HG02943 (cell line): ENCODE measurements around the gene IFI27L2.
"Not testable (repeated sequence)": the region's sequence is repeated elsewhere in the genome, so short reads cannot be mapped to it uniquely, and the experiment has no call there.

Source experiments
- ATAC-seq: cut with Tn5 transposase; IDR thresholded peaks from one replicate; pipeline ENCODE4 v1.9.1; 2021; ENCODE audit warnings: mild to moderate bottlenecking, low read depth, moderate library complexity; ENCODE audit not compliant: unreplicated experiment

The IFI27L2 gene, protein sequence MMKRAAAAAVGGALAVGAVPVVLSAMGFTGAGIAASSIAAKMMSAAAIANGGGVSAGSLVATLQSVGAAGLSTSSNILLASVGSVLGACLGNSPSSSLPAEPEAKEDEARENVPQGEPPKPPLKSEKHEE

DNA sequence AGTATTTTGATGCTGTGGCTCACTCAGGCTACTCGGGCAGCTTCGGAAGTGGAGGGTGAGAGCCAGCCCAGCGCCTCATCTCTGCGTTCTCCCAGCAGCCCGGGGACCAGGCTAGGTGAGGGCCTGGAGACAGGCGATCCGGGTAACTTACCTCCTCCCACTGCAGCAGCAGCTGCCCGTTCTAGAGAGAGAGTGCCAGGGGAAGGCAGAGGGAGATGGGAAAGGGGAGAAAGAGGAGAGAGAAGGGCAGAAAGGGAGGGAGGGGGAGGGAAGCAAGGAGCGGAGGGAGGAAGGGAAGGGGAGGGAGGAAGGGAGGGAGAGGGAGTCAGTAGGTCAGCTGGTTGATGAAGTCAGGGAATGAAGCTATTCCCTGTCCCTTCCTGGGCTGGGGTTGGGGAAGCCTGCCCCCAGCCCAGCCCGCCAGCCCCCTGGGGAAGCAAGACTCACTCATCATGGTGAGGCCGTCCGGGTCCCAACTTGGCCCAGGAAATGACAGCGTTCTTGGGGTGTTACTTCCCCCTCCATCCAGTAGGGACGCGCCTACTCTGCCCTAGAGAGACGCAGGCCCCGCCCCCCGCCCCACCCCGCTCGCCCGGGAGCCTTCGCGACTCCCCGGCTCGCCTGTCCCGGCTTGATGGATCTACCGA, at the start of gene IFI27L2:
Gene IFI27L2, minus strand, starts transcription at position 494 of the 647 bp plus-strand sequence. Its CDS starts 40 bp downstream, at position 454.
- ATAC-seq: peak; percentile 92

DNA sequence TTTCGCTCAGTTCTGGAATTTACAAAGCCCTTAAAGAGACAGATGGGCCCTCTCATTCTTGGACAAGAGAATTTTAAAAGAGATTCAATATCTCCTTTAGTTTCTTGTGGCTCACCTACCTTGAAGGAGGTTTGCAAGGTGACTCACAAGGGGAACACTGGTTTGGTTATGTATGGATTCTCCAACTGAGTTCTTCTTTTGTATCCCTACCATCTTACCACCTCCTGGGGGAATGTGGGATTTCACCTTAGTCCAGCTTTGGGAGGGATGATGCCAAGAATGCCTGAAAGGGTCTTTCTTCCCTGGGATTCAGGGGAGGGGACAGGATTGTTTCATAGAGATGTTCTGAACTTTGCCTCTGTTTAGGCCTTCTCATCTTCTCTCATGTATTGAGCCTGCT, 48.4 kb upstream of the IFI27L2 start:
- no peak for ATAC-seq

DNA sequence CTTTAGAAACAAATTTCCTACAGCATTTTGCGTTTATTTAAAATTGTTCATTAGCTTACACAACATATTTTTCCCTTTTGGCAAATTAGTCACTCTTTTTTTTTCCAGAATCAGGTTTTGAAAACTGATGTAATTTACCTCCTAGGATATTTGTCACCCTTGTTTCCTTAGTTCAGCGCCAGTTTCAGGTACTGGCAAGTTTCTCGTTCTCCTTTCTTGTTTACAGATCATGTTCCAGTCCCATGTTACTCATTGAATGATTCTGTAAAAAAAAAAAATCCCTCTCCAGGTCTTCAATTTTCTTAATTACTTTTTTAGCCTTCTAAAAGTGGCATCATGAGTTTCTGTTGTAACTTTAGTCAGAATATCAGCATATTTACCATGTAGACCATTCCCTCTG, 47.4 kb upstream of the IFI27L2 start:
- no peak for ATAC-seq

DNA sequence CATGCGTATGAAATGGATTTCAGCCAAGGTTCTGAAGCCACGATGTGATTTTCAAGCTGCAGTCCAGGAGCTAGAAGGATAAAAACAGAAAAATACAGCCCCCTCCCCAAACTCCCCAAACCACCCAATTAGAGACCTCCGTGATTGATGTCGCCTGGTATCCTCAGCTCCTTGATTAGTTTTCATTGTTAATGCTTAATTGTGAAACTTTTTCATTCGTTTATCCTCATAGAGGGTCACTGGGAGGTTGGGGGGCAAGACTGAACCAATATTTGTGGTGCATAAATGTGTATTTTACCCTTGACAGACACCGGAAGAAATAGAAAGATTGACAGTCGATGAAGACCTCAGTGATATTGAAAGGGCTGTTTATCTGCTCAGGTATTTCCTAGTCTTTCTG, 46.3 kb upstream of the IFI27L2 start:
- no peak for ATAC-seq

DNA sequence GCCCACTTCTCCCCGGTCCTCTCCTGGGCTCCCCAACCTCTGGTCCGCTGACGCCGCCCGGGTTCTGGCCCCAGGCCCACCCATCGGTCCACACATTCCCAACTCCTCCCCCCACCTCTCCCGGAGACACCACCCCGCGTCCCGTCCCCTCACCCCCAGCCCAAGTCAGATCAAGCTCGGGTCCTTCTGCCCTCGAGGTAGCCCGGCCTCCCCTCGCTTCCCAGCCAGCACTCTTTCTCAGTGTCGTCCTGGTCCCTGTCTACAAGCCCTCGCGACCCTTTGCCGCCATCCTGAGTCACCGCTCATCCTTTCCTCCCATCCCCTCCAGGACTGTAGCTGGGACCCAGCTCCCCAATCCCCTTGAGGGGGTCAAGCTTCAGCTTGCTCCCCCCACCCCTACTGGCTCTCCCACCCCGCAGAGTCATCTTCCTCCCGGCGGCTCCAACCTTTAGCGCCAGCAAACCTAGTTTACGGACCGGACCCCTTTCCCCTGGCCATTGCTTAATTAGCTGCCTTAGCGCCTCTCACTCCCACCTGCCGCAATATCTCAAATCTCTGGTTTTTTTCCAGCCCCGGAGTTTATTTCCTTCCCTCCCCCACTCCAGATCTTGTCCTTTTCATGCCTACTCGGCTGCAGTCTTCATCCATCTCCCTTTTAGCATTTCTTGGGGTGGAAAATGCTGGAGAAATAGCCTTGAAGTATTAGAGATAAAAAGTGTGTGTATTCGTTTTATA, 45.8 kb upstream of the IFI27L2 start:
- ATAC-seq: no peak

DNA sequence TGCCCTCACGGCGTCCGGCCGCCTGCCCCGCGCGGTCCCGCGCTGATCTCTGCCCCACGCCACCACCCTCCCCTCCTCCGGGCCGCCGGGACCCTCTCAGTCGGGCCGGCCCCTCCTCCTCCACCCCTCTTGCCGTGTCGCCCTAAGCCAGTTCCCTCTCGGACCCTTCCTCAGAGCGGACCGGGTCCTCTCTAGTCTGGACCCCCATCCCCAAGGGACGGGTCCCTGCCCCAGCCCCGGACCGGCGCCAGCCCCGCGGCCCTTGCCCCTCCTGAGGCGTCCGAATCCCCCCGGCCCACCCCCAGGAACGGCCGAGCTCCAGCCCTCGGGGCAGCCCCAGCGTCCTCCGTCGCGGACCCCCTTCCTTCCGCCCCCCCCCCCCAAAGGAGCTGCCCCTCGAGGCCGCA, 45.2 kb upstream of the IFI27L2 start:
- ATAC-seq: no peak

DNA sequence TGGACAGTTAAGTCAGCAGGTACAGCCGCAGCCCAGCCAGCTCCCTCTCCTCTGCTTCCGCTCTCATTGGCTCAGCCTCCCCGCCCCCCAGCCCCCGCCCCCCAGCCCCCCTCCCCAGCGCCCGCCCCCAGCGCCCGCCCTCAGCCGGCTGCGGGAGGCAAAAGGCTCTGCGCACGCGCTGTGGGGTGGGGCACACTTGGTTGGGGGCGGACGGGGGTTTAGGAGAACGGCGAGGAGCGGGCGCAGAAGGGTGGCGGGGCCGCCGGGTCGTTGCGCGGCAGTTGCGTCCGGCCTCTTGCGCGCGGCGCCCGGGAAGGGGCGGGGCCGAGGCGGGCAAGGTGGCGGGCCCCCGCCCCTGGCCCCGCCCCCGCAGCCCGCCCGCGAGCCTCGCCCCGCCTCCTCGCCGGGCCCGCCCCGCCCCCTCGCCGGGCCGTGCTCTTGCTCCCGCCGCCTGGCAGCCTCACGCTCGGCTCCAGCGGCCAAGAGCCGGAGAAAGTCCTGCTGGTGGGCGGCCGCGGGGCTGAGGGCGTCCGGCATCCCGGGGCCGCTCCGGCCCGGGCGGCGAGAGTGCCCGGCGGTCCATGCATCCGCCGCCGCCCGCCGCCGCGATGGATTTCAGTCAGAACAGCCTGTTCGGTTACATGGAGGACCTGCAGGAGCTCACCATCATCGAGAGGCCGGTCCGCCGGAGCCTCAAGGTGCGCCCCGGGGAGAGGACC, 44.6 kb upstream of the IFI27L2 start, which contains the start of gene PPP4R4:
Gene PPP4R4, plus strand, starts transcription at position 438 of the 719 bp plus-strand sequence. Its CDS starts 144 bp downstream, at position 582.
- peak; percentile 74 for ATAC-seq

DNA sequence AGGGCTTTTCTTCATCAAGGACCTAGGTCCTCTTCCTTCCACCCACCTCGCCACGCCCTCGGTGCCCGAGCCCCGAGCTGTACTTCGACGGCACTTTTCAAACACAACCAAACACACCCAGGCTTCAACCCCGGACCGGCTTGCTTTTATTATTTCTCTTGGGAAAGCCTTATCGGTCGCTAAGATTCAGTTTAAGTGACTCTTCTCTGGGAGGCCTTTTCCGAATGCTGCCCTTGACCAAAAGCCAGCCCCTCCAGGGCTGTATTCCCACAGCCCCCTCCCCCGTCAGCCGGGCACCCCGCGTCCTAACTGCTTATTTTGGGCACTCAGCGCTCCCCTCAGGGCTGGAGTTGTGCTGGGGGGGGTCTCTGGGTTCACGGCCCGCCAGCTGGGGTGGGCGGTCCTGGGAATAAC, 44.1 kb upstream of the IFI27L2 start:
- ATAC-seq: peak; percentile 12

DNA sequence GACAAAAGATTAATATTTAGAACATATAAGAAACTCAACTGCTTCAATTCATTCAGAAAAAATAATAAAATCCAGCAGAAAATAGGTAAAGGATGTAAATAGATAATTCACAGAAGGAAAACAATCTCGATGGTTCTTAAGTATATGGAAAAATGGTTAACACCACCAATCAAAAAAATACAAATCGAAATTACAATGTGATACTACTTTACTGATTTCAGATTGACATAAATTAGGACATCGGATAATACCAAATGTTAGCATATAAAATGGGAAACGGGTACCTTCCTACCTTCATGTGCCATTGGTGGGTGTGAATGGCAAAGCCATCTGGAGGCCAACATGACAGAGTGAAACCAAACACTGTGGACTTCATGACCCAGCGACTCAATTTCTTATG, 43.1 kb upstream of the IFI27L2 start:
- no peak for ATAC-seq

DNA sequence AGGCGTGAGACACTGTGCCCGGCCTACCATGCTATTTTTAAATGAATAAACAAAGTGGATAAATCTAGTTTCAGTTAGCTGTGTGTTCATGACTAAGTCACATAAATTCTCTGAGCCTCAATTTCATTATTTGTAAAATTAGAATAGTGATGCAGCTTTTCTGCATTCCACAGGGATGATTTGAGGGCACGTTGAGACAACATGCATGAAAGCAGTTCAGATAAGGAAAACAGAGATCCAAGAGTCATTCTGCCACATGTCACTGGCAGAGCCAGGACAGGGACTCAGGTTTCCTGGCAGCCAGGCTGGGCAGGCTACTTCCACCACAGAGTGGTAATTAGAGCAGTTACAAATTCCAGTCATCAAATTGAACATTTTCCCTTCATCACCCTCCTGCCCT, 41.8 kb upstream of the IFI27L2 start:
- ATAC-seq: no peak

DNA sequence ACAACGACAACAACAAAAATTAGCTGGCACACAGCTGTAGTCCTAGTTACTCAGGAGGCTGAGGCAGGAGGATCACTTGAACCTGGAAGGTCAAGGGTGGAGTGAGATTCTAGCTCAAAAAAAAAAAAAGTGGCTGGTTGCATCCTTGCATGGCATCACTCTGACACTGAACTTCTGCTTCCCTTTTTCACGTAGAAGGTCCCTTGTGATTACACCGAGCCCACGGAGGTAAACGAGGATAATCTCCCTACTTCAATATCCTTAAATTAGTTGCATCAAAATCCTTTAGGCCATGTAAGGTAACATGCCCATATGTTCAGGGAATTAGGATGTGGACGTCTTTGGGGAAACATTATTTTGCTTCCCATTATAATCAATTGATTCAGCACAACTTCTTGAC, 40.7 kb upstream of the IFI27L2 start:
- ATAC-seq: no peak

DNA sequence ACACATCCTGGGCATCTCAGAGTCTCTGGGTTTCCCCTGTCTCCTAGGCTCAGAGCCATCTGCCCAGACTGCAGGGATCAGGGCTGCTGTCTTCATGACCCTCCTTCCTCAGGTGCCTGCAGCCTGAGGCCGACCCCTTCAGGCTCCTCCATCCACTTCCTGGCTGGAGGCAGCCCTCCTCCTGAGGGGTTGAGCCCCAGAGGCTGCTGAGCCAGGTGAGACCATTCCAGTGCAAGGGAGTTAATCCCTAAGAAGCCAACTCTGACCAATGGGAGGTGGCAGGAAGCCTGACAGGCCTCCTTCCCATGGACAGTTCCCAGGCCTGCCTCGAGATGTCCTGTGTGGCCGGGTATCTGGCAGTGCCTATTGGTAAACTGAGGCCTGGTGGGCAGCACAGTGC, 36.3 kb upstream of the IFI27L2 start:
- no peak for ATAC-seq

DNA sequence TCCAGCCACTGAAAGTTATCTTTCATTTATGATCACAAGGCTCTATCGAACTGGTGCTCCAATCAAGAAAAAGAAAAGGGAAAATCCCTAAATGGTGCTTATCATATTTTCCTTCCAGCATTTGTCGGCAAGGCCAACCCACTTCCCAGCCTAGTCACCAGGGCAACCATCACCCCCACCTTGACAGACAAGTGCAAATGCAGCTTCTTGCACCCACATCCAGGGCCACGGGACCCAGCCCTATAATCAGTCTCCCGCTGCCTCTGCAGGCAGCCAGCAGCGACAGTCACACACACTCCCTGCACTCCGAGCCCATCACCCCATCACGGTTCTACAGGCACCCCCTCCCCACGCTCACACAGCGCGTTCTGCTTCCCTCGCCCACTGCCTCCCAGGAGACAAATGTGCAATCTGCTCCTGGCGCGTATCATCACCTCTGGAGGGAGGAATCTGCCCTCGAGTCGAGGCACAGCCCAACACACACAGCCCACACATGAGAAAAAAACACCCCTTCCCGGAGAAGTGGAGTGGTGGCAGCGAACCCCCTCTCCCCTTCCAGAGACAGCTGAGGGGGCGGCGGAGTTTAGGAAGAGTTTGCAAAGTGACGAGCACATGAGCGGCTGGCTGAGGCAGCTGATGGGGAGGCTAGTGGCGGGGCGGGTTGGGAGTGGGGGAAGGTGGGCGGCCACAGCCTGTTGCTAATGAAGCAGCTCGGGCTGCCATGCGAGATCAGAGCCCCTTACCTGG, 35.5 kb upstream of the IFI27L2 start:
- ATAC-seq: no peak

DNA sequence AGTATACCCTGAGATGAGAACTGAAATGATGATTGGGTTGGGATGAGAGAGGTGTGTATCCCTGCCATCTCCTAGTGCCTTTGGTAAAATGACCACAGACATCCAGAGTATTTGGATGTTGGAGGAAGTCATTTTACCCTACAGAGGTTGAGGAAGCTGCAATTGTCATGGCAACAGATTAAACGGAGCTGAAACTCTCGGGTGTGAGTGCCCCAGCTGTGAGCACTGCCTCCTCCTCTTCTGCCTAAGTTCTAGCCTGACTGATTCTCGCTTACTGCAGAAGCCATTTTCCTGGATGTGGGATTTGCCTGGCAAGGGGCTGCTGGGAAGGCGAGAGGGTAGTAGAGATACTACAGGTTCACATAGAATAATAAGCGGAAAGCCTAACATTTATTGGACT, 34.4 kb upstream of the IFI27L2 start:
- ATAC-seq: no peak

DNA sequence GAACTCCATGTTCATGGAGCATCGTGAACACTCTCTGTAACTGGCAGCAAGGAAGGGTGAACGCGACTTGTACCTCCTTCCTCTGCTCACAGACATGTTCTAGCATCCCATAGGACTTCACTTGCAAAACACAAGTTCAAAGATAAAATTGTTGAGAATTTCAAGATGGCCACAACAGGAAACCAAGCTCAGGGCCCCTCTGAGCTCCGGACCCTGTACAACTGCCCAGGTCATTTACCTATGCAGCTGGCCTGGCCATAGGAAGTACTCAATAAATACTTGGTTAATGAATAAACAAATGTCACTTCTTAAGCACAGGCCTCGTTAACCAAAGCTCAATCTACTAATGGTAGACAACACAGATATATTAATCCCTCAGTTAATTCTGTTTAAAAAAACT, 33.1 kb upstream of the IFI27L2 start:
- no peak for ATAC-seq

DNA sequence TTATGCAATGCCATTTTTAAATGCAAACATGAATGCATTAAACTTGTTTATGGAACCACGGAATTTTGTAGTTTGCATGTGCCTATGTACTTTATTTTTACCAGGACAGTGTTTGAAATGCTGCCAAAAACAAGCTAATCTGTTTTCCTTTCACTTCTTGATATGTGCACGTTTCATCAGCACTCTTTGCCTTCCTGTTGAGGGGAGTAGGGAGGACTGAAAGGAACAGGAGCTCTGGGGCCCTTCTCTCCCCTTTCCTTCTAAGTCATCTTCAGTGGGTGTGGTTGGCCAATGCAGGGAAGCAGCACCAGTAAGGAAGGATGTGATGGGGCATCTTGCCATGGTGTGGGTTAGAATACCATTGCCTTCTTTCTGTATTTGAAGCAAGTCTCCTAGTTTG, 32.6 kb upstream of the IFI27L2 start:
- ATAC-seq: no peak

DNA sequence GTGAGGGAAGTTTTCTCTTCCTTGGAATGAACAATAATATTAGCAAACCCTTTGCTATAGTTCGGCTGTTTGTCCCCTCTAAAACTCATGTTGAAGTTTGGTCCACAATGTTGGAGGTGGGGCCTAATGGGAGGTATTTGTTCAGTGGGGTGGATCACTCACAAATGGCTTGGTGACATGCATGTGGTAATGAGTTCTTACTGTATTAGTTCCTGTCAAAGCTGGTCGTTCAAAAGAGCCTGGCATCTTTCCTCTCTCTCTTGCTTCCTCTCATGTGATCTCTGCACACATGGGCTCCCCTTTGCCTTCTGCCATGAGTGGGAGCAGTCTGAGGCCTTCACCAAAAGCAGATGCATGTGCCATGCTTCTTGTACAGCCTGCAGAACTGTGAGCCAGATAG, 31.7 kb upstream of the IFI27L2 start:
- ATAC-seq: no peak

DNA sequence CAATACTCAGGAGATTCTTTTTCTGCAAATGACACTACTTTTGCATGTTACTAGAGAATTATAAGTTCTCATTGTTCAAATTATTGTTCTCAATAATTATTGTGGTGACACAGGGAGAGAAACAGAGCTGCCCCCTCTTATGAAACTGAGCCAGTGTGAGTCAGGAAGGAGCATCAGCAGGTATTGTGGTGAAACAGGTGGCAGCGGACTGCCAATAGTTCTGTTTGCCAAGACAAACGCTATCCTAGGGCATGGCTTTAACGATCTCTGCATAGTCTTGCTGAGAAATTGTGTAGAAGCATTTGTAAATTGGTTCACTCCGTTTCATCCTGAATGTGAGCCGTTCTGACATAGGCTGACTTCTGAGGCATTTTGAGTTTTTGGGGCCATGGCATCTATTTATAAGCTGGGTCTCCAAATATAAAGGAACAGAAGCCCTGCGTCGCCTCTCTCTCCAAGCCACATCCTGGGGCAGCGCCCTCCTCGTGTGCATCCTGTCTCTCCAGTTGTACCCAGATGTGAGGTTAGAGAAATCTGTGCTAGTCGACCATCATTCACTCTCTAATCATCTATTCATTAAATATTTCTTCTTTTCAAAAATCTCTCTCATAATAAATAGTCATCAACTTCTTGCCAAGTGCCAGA, 29.0 kb upstream of the IFI27L2 start:
- ATAC-seq: no peak

DNA sequence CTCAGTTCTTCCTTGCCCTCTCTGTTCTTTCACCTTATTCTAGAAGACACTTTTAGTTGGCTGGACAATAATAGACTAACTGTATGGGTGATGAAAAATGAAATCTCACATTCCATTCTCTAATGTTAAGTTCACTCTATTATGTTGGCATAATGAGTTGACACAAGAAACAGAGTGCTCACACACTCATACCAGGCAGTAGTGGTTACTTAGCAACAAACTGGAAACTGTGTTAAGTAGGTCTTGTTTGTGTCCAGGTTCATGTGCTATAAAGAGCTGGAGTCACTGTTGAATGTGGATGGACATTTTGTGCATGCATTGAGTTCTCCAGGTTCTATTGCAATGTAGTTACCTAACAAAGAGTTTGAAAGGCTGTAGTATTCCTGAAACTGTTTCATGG, 27.8 kb upstream of the IFI27L2 start:
- ATAC-seq: no peak

DNA sequence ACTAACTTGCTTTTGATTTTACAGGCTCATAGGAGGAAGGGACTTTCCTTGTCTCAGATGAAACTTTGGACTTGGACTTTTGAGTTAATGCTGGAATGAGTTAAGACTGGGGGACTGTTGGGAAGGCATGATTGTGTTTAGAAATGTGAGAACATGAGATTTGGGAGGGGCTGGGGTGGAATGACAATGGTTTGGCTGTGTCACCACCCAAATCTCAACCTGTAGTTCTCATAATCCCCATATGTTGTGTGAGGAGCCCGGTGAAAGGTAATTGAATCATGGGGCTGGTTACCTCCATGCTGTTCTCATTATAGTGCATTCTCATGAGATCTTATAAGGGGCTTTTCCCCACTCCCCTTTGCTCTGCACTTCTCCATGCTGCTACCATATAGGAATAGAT, 26.7 kb upstream of the IFI27L2 start:
- ATAC-seq: not testable (repeated sequence)
